H9 (cell line): Measurements from ENCODE around the gene OGG1. TPM values are rescaled to one million over a fixed set of nuclear protein-coding genes. Genes with fewer than 3 reads are reported as not detected.

Experiments
- DNase-seq: peaks from one replicate; pipeline ENCODE4 v3.0.0-alpha.2; 2017
- H2AFZ ChIP-seq: one replicate; pipeline ENCODE4 v1.6.1; 2013; ENCODE audit warnings: mild to moderate bottlenecking, low read length, control low read depth, moderate library complexity
- H2AK5ac ChIP-seq: 2 replicates; pipeline ENCODE4 v1.6.1; 2013; ENCODE audit warnings: low read length, control low read depth, mixed read lengths; ENCODE audit not compliant: insufficient read length
- H2BK120ac ChIP-seq: one replicate; pipeline ENCODE4 v1.6.1; 2013; ENCODE audit warnings: low read depth, mild to moderate bottlenecking, low read length, control low read depth, inconsistent platforms; ENCODE audit not compliant: poor library complexity, severe bottlenecking
- H2BK12ac ChIP-seq: 2 replicates; pipeline ENCODE4 v1.6.1; 2013; ENCODE audit warnings: low read length, control low read depth, mixed read lengths, low read depth; ENCODE audit not compliant: insufficient read length
- H2BK15ac ChIP-seq: 2 replicates; pipeline ENCODE4 v1.6.1; 2013; ENCODE audit warnings: low read depth, low read length, control low read depth
- H2BK20ac ChIP-seq: one replicate; pipeline ENCODE4 v1.6.1; 2013; ENCODE audit warnings: low read depth, mild to moderate bottlenecking, low read length, control low read depth, inconsistent platforms; ENCODE audit not compliant: poor library complexity, severe bottlenecking
- H2BK5ac ChIP-seq: 2 replicates; pipeline ENCODE4 v1.6.1; 2013; ENCODE audit warnings: low read length, control low read depth, mixed read lengths; ENCODE audit not compliant: insufficient read length
- H3K14ac ChIP-seq: 2 replicates; pipeline ENCODE4 v1.6.1; 2013; ENCODE audit warnings: low read length, control low read depth; ENCODE audit not compliant: insufficient read depth
- H3K18ac ChIP-seq: 2 replicates; pipeline ENCODE4 v1.6.1; 2013; ENCODE audit warnings: low read depth, mild to moderate bottlenecking, mixed read lengths, low read length, control low read depth; ENCODE audit not compliant: insufficient read length
- H3K23ac ChIP-seq: 2 replicates; pipeline ENCODE4 v1.6.1; 2013; ENCODE audit warnings: low read length, control low read depth, mixed read lengths, low read depth; ENCODE audit not compliant: insufficient read length
- H3K23me2 ChIP-seq: 2 replicates; pipeline ENCODE4 v1.6.1; 2013; ENCODE audit warnings: low read depth, mild to moderate bottlenecking, mixed read lengths, low read length, control low read depth; ENCODE audit not compliant: insufficient read length, poor library complexity, severe bottlenecking
- H3K27ac ChIP-seq: 2 replicates; pipeline ENCODE4 v1.5.1; 2013; ENCODE audit warnings: low read length, control low read depth, mixed read lengths, low read depth; ENCODE audit not compliant: insufficient read length
- H3K27me3 ChIP-seq: 2 replicates; pipeline ENCODE4 v1.6.1; 2013; ENCODE audit warnings: low read length, control low read depth, inconsistent platforms; ENCODE audit not compliant: insufficient read depth
- H3K4ac ChIP-seq: 2 replicates; pipeline ENCODE4 v1.6.1; 2013; ENCODE audit warnings: low read depth, mild to moderate bottlenecking, control low read depth, inconsistent platforms, low read length, moderate library complexity
- H3K4me1 ChIP-seq: 2 replicates; pipeline ENCODE4 v1.6.1; 2013; ENCODE audit warnings: low read length, control low read depth, inconsistent platforms; ENCODE audit not compliant: insufficient read depth
- H3K4me2 ChIP-seq: 2 replicates; pipeline ENCODE4 v1.6.1; 2013; ENCODE audit warnings: low read length, control low read depth, mixed read lengths; ENCODE audit not compliant: insufficient read length, insufficient read depth
- H3K56ac ChIP-seq: 2 replicates; pipeline ENCODE4 v1.6.1; 2013; ENCODE audit warnings: low read depth, mild to moderate bottlenecking, mixed read lengths, low read length, control low read depth; ENCODE audit not compliant: insufficient read length
- H3K79me1 ChIP-seq: 2 replicates; pipeline ENCODE4 v1.6.1; 2013; ENCODE audit warnings: low read depth, mild to moderate bottlenecking, moderate library complexity, low read length, control low read depth, inconsistent platforms; ENCODE audit not compliant: insufficient read depth, poor library complexity, severe bottlenecking
- H3K79me2 ChIP-seq: 2 replicates; pipeline ENCODE4 v1.6.1; 2013; ENCODE audit warnings: low read length, control low read depth, inconsistent platforms; ENCODE audit not compliant: insufficient read depth
- H3K9ac ChIP-seq: 2 replicates; pipeline ENCODE4 v1.6.1; 2013; ENCODE audit warnings: low read length, control low read depth, mixed read lengths; ENCODE audit not compliant: insufficient read length; ENCODE audit errors: extremely low read depth
- H3K9me3 ChIP-seq: one replicate; pipeline ENCODE4 v1.6.1; 2013; ENCODE audit warnings: low read depth, low read length, inconsistent platforms; ENCODE audit not compliant: control insufficient read depth
- H3T11ph ChIP-seq: one replicate; pipeline ENCODE4 v1.6.1; 2013; ENCODE audit warnings: mild to moderate bottlenecking, low read length, control low read depth, inconsistent platforms
- H4K20me1 ChIP-seq: one replicate; pipeline ENCODE4 v1.6.1; 2013; ENCODE audit not compliant: control insufficient read depth, insufficient read length, insufficient read depth
- H4K5ac ChIP-seq: 2 replicates; pipeline ENCODE4 v1.6.1; 2013; ENCODE audit warnings: low read depth, mild to moderate bottlenecking, mixed read lengths, low read length, control low read depth; ENCODE audit not compliant: insufficient read length
- H4K8ac ChIP-seq: replicated peaks from 2 replicates; pipeline ENCODE4 v1.6.1; 2013; ENCODE audit warnings: low read length, control low read depth, mixed read lengths, low read depth; ENCODE audit not compliant: insufficient read length
- H4K91ac ChIP-seq: 2 replicates; pipeline ENCODE4 v1.6.1; 2013; ENCODE audit warnings: low read depth, mild to moderate bottlenecking, moderate library complexity, mixed read lengths, low read length, control low read depth; ENCODE audit not compliant: insufficient read length
- H3K27ac Mint-ChIP-seq, 3 experiments: 2 replicates in 2 of 3; 3 replicates in 1 of 3; pipeline ENCODE4 v1.8.0; 2020 to 2021; ENCODE audit warnings: mixed read lengths in 3 of 3, mild to moderate bottlenecking in 1 of 3, moderate library complexity in 1 of 3
- H3K27me3 Mint-ChIP-seq: 2 replicates; pipeline ENCODE4 v1.8.0; 2021; ENCODE audit warnings: low read depth, mild to moderate bottlenecking, moderate library complexity, mixed read lengths
- H3K36me3 Mint-ChIP-seq, 3 experiments: 2 replicates in 2 of 3; 3 replicates in 1 of 3; pipeline ENCODE4 v1.8.0; 2020 to 2021; ENCODE audit warnings: low read depth in 3 of 3, mixed read lengths in 3 of 3; ENCODE audit not compliant: insufficient read depth in 1 of 3
- H3K4me1 Mint-ChIP-seq, 2 experiments: 2 replicates each; pipeline ENCODE4 v1.8.0; 2020; ENCODE audit warnings: mixed read lengths in 2 of 2
- H3K4me3 Mint-ChIP-seq, 2 experiments: 2 replicates in 1 of 2; 3 replicates in 1 of 2; pipeline ENCODE4 v1.8.0; 2020 to 2021; ENCODE audit warnings: mild to moderate bottlenecking in 2 of 2, mixed read lengths in 2 of 2, moderate library complexity in 1 of 2
- H3K9me3 Mint-ChIP-seq, 2 experiments: 2 replicates in 1 of 2; 3 replicates in 1 of 2; pipeline ENCODE4 v1.8.0; 2020; ENCODE audit warnings: mild to moderate bottlenecking in 2 of 2, mixed read lengths in 2 of 2, moderate library complexity in 1 of 2
- CTCF ChIP-seq: fragments of 200-600 bp; sonication (generic); conservative IDR thresholded peaks from 3 replicates; pipeline ENCODE4 v1.8.0; 2021; ENCODE audit warnings: antibody characterized with exemption, mild to moderate bottlenecking
- WGBS: extraction: QIAGEN DNeasy Blood & Tissue Kit; methylation state at CpG from one replicate; pipeline ENCODE4 v1.1.7; 2013; ENCODE audit warnings: missing lambda C conversion rate, low lambda C conversion rate, mixed read lengths; ENCODE audit not compliant: insufficient read length; ENCODE audit errors: extremely low coverage; 5-methylcytosine and 5-hydroxymethylcytosine counted together
- total RNA-seq: library from RNA; stranded (reverse); gene quantifications from 2 replicates; pipeline ENCODE4 v1.2.1, GENCODE V29; 2021

OGG1 gene
- total RNA-seq, 1 experiment from 2014 or later, result 43.4 TPM

- Histone ChIP-seq H3K18ac (no peak overlapping the region), H3K23me2 (no peaks in the 10 kb centered on the region), H3K9me3 (no peaks in the 10 kb centered on the region), H4K8ac (no peak overlapping the region), H2BK120ac (no peak overlapping the region), H2BK12ac (no peak overlapping the region), H3K9ac (no peak overlapping the region), H4K20me1 (no peaks in the 10 kb centered on the region), H3T11ph (no peak overlapping the region), H3K14ac (no peak overlapping the region), H3K79me1 (no peaks in the 10 kb centered on the region), H3K79me2 (no peaks in the 10 kb centered on the region), H2AFZ (no peak overlapping the region), H3K4ac (no peak overlapping the region), H2BK5ac (no peak overlapping the region), H3K27ac (no peak overlapping the region), H4K5ac (no peak overlapping the region), H4K91ac (no peak overlapping the region), H3K56ac (no peak overlapping the region), H3K27me3 (no peaks in the 10 kb centered on the region; the same call in 1 of the 2 replicates), H3K4me2 (no peak overlapping the region), H2BK15ac (no peak overlapping the region), H2AK5ac (no peak overlapping the region), H3K4me1 (no peaks in the 10 kb centered on the region), H2BK20ac (no peak overlapping the region), H3K23ac (no peak overlapping the region)
- DNase-seq, result no peak
- Mint-ChIP-seq H3K36me3 (peaks cover 11 to 45% (median 39%) of the 10 kb centered on the region in 3 experiments; a peak in 6 of 7 replicates), H3K4me3 (no peak overlapping the region), H3K4me1 (peaks cover 7 to 8% of the 10 kb centered on the region in 2 experiments; a peak in 3 of 4 replicates), H3K27me3 (peaks cover 9% of the 10 kb centered on the region), H3K27ac (peak overlapping the region in 1 of 3 experiments; percentile 70; a peak in 1 of 7 replicates), H3K9me3 (no peaks in the 10 kb centered on the region)
- TF ChIP-seq CTCF, result no peak
- no CpG with 5 or more reads among the region's 8 CpGs for WGBS
Measured at GRCh38 chr3:9779721-9780457, 30.1 kb downstream of the OGG1 start.
